HUES48 (cell line): ENCODE data around the gene DEGS1.

Experiments used
- H3K27ac ChIP-seq: one replicate; pipeline ENCODE4 v1.7.0; 2013; ENCODE audit warnings: low read depth, low read length, inconsistent platforms
- H3K27me3 ChIP-seq: 2 replicates; pipeline ENCODE4 v1.6.1; 2013; ENCODE audit warnings: mild to moderate bottlenecking, low read length; ENCODE audit not compliant: control insufficient read depth, insufficient read depth
- H3K36me3 ChIP-seq: 2 replicates; pipeline ENCODE4 v1.6.1; 2013; ENCODE audit warnings: low read length; ENCODE audit not compliant: control insufficient read depth, insufficient read depth
- H3K4me1 ChIP-seq: 2 replicates; pipeline ENCODE4 v1.6.1; 2013; ENCODE audit warnings: mild to moderate bottlenecking, low read length; ENCODE audit not compliant: control insufficient read depth, insufficient read depth
- H3K4me3 ChIP-seq: 2 replicates; pipeline ENCODE4 v1.5.1; 2013; ENCODE audit warnings: mild to moderate bottlenecking, low read depth, low read length
- H3K9ac ChIP-seq: 2 replicates; pipeline ENCODE4 v1.6.1; 2013; ENCODE audit warnings: mild to moderate bottlenecking, low read depth, low read length, moderate library complexity
- H3K9me3 ChIP-seq: 2 replicates; pipeline ENCODE4 v1.6.1; 2013; ENCODE audit warnings: low read length; ENCODE audit not compliant: control insufficient read depth, insufficient read depth

DEGS1 gene

GRCh38 chr1:224182866-224183590 is at the start of gene DEGS1:
Gene DEGS1, plus strand, starts transcription at chr1:224183240. Its CDS starts 97 bp downstream, at chr1:224183337.
- peaks cover 5% of the 10 kb centered on the region; the same call in 1 of the 2 replicates for H3K4me1 ChIP-seq
- H3K4me3 ChIP-seq, result peak within 1 kb of the TSS; percentile 85
- peaks cover 11% of the 10 kb centered on the region for H3K36me3 ChIP-seq
- peak within 1 kb of the TSS; percentile 87 for H3K27ac ChIP-seq
- no peaks in the 10 kb centered on the region for H3K27me3 ChIP-seq
- H3K9ac ChIP-seq, result peak within 1 kb of the TSS; percentile 69
- no peaks in the 10 kb centered on the region for H3K9me3 ChIP-seq

DNA sequence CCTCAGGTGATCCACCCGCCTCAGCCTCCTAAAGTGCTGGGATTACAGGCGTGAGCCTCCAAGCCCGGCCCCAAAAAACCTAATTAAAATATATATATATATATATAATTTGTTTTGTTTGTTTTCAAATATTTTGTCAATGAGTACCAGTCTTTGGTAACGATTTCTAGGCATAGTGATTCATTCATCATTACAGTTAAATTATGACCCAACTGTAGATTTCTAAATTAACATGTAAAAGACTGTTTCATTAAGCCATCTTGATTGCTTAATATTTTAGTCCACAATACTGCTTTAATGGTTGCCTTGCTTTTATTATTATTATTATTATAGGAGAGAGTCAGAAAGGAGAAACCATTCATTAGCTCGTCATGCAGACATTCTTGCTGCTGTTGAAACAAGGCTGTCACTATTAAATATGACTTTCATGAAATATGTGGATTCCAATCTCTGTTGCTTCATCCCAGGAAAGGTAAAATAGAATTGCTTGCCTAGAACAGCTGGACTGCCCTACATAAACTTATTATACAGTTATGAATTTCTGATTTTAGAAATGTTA is 49.2 kb upstream of the DEGS1 start:
- H3K27me3 ChIP-seq, result no peaks in the 10 kb centered on the region
- peaks cover 79% of the 10 kb centered on the region for H3K36me3 ChIP-seq
- no peak overlapping the region for H3K4me3 ChIP-seq

DNA sequence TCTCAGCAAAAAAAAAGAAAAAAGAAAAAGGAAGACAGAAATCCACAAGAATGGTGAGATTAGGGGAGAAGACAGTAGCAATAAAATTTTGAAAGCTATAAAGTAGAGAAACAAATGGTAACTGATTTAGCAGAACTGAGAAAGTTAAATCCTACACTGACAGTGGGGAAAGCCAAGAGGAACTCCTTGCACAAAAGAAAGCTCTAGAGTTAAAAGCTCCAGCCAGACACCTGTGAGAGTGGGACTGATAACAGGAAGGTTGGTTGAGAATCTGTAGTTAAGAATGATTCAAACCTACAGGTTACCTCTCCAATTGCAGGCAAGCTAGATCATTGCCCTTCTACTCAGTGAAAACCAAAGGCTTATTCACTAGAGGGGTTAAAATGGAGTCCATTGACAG is 45.5 kb upstream of the DEGS1 start:
- no peaks in the 10 kb centered on the region for H3K27me3 ChIP-seq
- no peak overlapping the region for H3K4me3 ChIP-seq
- H3K27ac ChIP-seq, result no peak overlapping the region
- H3K9ac ChIP-seq, result no peak overlapping the region
- no peaks in the 10 kb centered on the region for H3K4me1 ChIP-seq
- H3K36me3 ChIP-seq, result peaks cover 79% of the 10 kb centered on the region
- H3K9me3 ChIP-seq, result no peaks in the 10 kb centered on the region

More for the DNA sequence above, 49.2 kb upstream of the DEGS1 start:
- H3K27ac ChIP-seq, result no peak overlapping the region
- no peaks in the 10 kb centered on the region for H3K9me3 ChIP-seq
- H3K9ac ChIP-seq, result no peak overlapping the region
- H3K4me1 ChIP-seq, result no peaks in the 10 kb centered on the region

- Histone ChIP-seq H3K36me3 (peaks cover 79% of the 10 kb centered on the region), H3K4me1 (no peaks in the 10 kb centered on the region), H3K27ac (no peak overlapping the region)
Measured at GRCh38 chr1:224138198-224138597, 44.8 kb upstream of the DEGS1 start.

DNA sequence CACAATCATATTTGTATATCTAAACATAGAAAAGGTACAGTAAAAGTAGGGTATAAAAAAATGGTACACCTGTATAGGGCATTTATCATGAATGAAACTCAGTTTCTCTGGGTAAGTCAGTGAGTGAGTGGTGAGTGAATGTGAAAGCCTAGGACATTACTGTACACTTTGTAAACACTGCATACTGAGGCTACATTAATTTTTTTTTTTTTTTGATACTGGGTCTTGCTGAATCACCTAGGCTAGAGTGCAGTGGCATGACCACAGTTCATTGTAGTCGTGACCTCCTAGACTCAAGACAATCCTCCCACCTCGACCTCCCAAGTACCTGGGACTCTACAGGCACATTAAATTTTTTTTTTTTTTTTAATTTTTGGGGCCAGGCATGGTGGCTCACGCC is 41.3 kb upstream of the DEGS1 start:
- Histone ChIP-seq H3K4me3 (no peak overlapping the region), H3K36me3 (peaks cover 68% of the 10 kb centered on the region), H3K27ac (no peak overlapping the region), H3K9ac (no peak overlapping the region), H3K9me3 (no peaks in the 10 kb centered on the region), H3K4me1 (no peaks in the 10 kb centered on the region), H3K27me3 (no peaks in the 10 kb centered on the region)

More at GRCh38 chr1:224138198-224138597, 44.8 kb upstream of the DEGS1 start:
- H3K4me3 ChIP-seq, result no peak overlapping the region
- H3K9me3 ChIP-seq, result no peaks in the 10 kb centered on the region
- H3K9ac ChIP-seq, result no peak overlapping the region
- H3K27me3 ChIP-seq, result no peaks in the 10 kb centered on the region

GRCh38 chr1:224149709-224150108 is 33.3 kb upstream of the DEGS1 start:
- H3K4me1 ChIP-seq, result no peaks in the 10 kb centered on the region
- no peaks in the 10 kb centered on the region for H3K9me3 ChIP-seq
- no peak overlapping the region for H3K9ac ChIP-seq
- H3K4me3 ChIP-seq, result no peak overlapping the region
- H3K27ac ChIP-seq, result no peak overlapping the region
- H3K36me3 ChIP-seq, result peaks cover 38% of the 10 kb centered on the region
- H3K27me3 ChIP-seq, result no peaks in the 10 kb centered on the region

DNA sequence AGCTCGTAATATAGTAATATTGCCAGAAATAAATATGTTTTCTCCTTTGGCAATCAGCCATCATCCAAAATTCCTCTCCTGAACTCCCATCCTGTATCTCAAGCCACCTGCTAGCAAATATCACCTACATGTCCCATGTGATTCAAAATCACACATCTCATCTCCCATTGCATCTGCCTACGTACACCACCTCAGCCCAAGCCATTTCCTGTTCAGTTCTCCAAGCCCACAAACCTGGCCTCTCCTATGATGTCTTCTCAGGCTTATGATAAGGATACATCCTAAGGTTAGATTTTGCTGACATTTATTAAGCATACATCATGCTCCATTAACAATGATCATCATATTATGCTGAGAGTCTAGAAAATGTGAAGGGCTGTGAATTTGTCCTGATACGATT is 31.9 kb upstream of the DEGS1 start:
- no peaks in the 10 kb centered on the region for H3K27me3 ChIP-seq
- no peak overlapping the region for H3K27ac ChIP-seq
- no peaks in the 10 kb centered on the region for H3K4me1 ChIP-seq
- no peak overlapping the region for H3K4me3 ChIP-seq
- no peak overlapping the region for H3K9ac ChIP-seq
- H3K36me3 ChIP-seq, result peaks cover 37% of the 10 kb centered on the region
- no peaks in the 10 kb centered on the region for H3K9me3 ChIP-seq

DNA sequence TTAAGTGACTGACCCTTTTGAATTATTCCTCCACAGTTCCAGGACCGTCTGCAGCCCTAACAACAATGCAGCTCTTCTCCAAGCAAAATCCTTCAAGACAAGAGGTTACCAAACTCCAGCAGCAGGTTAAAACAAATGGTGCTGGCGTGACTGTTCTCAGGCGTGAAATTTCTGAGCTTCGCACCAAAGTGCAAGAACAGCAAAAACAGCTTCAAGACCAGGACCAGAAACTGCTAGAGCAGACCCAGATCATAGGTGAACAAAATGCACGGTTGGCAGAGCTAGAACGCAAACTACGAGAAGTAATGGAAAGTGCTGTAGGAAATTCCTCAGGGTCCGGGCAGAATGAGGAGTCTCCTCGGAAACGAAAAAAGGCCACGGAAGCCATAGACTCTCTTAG is 25.7 kb upstream of the DEGS1 start:
- no peaks in the 10 kb centered on the region for H3K9me3 ChIP-seq
- no peak overlapping the region for H3K9ac ChIP-seq
- H3K27ac ChIP-seq, result no peak overlapping the region
- no peak overlapping the region for H3K4me3 ChIP-seq
- peaks cover 72% of the 10 kb centered on the region for H3K36me3 ChIP-seq
- H3K27me3 ChIP-seq, result no peaks in the 10 kb centered on the region
- H3K4me1 ChIP-seq, result no peaks in the 10 kb centered on the region

DNA sequence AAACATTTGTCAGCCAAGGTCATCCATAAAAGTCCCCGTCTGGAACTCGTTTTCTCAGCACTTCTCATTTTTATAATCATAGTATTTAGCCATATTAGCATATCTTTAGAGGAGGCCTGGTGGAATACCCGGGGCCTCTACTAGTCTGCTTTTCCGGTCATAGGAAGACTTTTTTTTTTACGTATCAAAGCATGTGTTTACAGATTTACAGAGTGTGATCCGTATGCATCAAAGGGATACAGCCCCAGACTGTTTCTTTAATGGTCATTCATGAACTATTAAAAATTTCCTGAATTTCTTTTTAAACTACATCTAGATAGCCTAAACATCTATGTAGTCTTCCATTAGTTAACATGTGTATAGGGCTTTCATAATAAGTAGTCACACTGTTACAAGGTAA is 23.5 kb upstream of the DEGS1 start:
- H3K4me1 ChIP-seq, result peaks cover 10% of the 10 kb centered on the region
- H3K27me3 ChIP-seq, result no peaks in the 10 kb centered on the region
- H3K27ac ChIP-seq, result no peak overlapping the region
- H3K4me3 ChIP-seq, result no peak overlapping the region
- H3K9me3 ChIP-seq, result no peaks in the 10 kb centered on the region
- H3K9ac ChIP-seq, result no peak overlapping the region
- peaks cover 58% of the 10 kb centered on the region for H3K36me3 ChIP-seq

DNA sequence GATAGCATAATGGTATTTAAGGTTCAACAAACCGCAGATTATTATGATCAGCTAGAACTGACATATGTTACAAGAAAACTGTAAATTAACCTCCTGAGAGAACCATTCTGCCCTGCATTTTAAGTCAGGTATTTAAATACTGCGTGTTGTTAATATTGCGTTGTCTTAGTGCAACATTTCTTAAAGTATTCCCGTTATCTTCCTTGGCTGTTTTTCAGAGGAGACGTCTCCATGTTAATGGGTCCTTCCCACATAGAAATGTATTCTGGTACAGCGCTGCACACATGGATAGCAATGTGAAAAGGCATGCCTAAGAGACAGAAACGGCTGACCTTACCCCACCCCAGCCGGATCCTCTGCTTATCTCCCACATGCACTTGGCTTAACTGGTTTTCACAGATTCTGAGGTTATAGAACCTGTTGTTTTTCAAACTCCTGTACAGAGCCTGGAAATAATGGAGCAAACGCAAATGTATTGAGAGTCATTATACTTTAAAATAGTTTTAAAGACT is 22.8 kb upstream of the DEGS1 start:
- H3K36me3 ChIP-seq, result peaks cover 58% of the 10 kb centered on the region
- H3K4me3 ChIP-seq, result no peak overlapping the region
- no peak overlapping the region for H3K27ac ChIP-seq
- H3K9ac ChIP-seq, result no peak overlapping the region
- no peaks in the 10 kb centered on the region for H3K9me3 ChIP-seq
- H3K4me1 ChIP-seq, result peaks cover 13% of the 10 kb centered on the region
- no peaks in the 10 kb centered on the region for H3K27me3 ChIP-seq

DNA sequence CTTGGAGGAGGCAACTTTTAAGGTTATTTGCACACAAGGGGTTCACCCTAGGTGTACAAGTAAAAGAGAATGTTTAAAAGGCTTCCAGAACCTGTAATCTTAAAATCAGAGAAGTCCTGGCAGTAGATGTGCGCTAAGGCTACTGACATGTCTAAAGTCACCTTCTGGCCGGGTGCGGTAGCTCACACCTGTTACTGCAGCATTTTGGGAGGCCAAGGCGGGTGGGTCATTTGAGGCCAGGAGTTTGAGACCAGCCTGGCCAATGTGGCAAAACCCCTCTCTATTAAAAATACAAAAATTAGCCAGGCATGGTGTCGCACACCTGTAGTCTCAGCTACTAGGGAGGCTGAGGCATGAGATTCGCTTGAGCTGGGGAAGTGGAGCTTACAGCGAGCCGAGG is 20.3 kb upstream of the DEGS1 start:
- Histone ChIP-seq H3K27ac (no peak overlapping the region), H3K36me3 (peaks cover 37% of the 10 kb centered on the region), H3K4me1 (peaks cover 13% of the 10 kb centered on the region), H3K9ac (no peak overlapping the region), H3K4me3 (no peak overlapping the region), H3K9me3 (no peaks in the 10 kb centered on the region), H3K27me3 (no peaks in the 10 kb centered on the region)
